GM21619 (cell line): ENCODE data around the gene SLC44A1.

Experiments
- ATAC-seq: cut with Tn5 transposase; IDR thresholded peaks from one replicate; pipeline ENCODE4 v1.9.1; 2021; ENCODE audit not compliant: unreplicated experiment

The SLC44A1 gene

GRCh38 chr9:105376893-105377292 is 132.4 kb downstream of the SLC44A1 start:
- no peak for ATAC-seq

- peak; percentile 100 for ATAC-seq
Observed at GRCh38 chr9:105385381-105385985, 141.0 kb downstream of the SLC44A1 start.

- no peak for ATAC-seq
Observed at GRCh38 chr9:105389796-105390195, 145.3 kb downstream of the SLC44A1 start.

GRCh38 chr9:105390871-105391270 is 146.4 kb downstream of the SLC44A1 start:
- ATAC-seq = no peak

GRCh38 chr9:105391288-105391687 is 146.8 kb downstream of the SLC44A1 start:
- ATAC-seq = no peak

GRCh38 chr9:105392531-105392930 is 148.1 kb downstream of the SLC44A1 start:
- no peak for ATAC-seq

- ATAC-seq = no peak
Observed at GRCh38 chr9:105393576-105394344, 149.3 kb downstream of the SLC44A1 start.

- no peak for ATAC-seq
Observed at GRCh38 chr9:105396441-105396840, 152.0 kb downstream of the SLC44A1 start.

- no peak for ATAC-seq
Observed at GRCh38 chr9:105396901-105397300, 152.4 kb downstream of the SLC44A1 start.

- ATAC-seq = no peak
Observed at GRCh38 chr9:105399117-105399516, 154.7 kb downstream of the SLC44A1 start.

GRCh38 chr9:105401651-105402050 is 157.2 kb downstream of the SLC44A1 start:
- ATAC-seq = no peak

- ATAC-seq = no peak
Observed at GRCh38 chr9:105403552-105404248, 159.2 kb downstream of the SLC44A1 start.

GRCh38 chr9:105405514-105406131 is 161.2 kb downstream of the SLC44A1 start:
- ATAC-seq = peak; percentile 95

GRCh38 chr9:105406369-105406768 is 161.9 kb downstream of the SLC44A1 start:
- no peak for ATAC-seq

GRCh38 chr9:105413525-105413924 is 169.1 kb downstream of the SLC44A1 start:
- no peak for ATAC-seq

- peak; percentile 75 for ATAC-seq
Observed at GRCh38 chr9:105414947-105415661, 170.7 kb downstream of the SLC44A1 start.

- no peak for ATAC-seq
Observed at GRCh38 chr9:105415662-105415980, 171.2 kb downstream of the SLC44A1 start.

- peak; percentile 83 for ATAC-seq
Observed at GRCh38 chr9:105416840-105417239, 172.4 kb downstream of the SLC44A1 start.

GRCh38 chr9:105418588-105419500 is 174.4 kb downstream of the SLC44A1 start:
- ATAC-seq = no peak
